KOPT-K1 (cell line): ENCODE data around the gene RSRC2.
"Not testable (repeated sequence)": the region's sequence is repeated elsewhere in the genome, so short reads cannot be mapped to it uniquely, and the experiment has no call there.

ENCODE experiments used
- H3K27ac ChIP-seq: fragments of 200-600 bp; sonication (generic); 2 replicates; pipeline ENCODE4 v1.5.1; 2016; ENCODE audit warnings: antibody characterized with exemption, mild to moderate bottlenecking, low read depth, low read length; ENCODE audit not compliant: poor library complexity, severe bottlenecking
- H3K36me3 ChIP-seq: fragments of 200-600 bp; sonication (generic); 2 replicates; pipeline ENCODE4 v1.5.1; 2017; ENCODE audit warnings: antibody characterized with exemption, mild to moderate bottlenecking, low read length, moderate library complexity; ENCODE audit not compliant: insufficient read depth
- H3K9me3 ChIP-seq: fragments of 200-600 bp; sonication (generic); 2 replicates; pipeline ENCODE4 v1.5.1; 2017; ENCODE audit warnings: antibody characterized with exemption, low read length, mild to moderate bottlenecking; ENCODE audit not compliant: insufficient read depth, poor library complexity, severe bottlenecking

The RSRC2 gene

GRCh38 chr12:122528582-122528981 lies 1.8 kb upstream of the RSRC2 start:
- H3K36me3 ChIP-seq: peaks cover 74% of the 10 kb centered on the region
- no peaks in the 10 kb centered on the region for H3K9me3 ChIP-seq
- peak overlapping the region; percentile 95 for H3K27ac ChIP-seq

- Histone ChIP-seq H3K36me3 (peaks cover 74% of the 10 kb centered on the region), H3K27ac (peak overlapping the region; percentile 95), H3K9me3 (no peaks in the 10 kb centered on the region)
These were observed 775 bp upstream of the RSRC2 start for GRCh38 chr12:122527478-122527944.

- Histone ChIP-seq H3K36me3 (peaks cover 74% of the 10 kb centered on the region), H3K9me3 (no peaks in the 10 kb centered on the region), H3K27ac (peak overlapping the region; percentile 8)
These were observed 2.7 kb downstream of the RSRC2 start for GRCh38 chr12:122523846-122524718.

- H3K9me3 ChIP-seq: no peaks in the 10 kb centered on the region
- H3K27ac ChIP-seq: no peak overlapping the region
- peaks cover 74% of the 10 kb centered on the region for H3K36me3 ChIP-seq
These were observed 3.5 kb downstream of the RSRC2 start for GRCh38 chr12:122523280-122523679.

GRCh38 chr12:122520676-122521075 lies 6.1 kb downstream of the RSRC2 start:
- H3K36me3 ChIP-seq: peaks cover 98% of the 10 kb centered on the region
- H3K9me3 ChIP-seq: no peaks in the 10 kb centered on the region
- no peak overlapping the region for H3K27ac ChIP-seq

GRCh38 chr12:122519418-122519817 lies 7.3 kb downstream of the RSRC2 start:
- Histone ChIP-seq H3K36me3 (peaks cover 100% of the 10 kb centered on the region), H3K27ac (no peak overlapping the region), H3K9me3 (no peaks in the 10 kb centered on the region)

- Histone ChIP-seq H3K27ac (no peak overlapping the region), H3K36me3 (peaks cover 100% of the 10 kb centered on the region)
These were observed 7.8 kb downstream of the RSRC2 start for GRCh38 chr12:122518908-122519307.

GRCh38 chr12:122517877-122518276 lies 8.9 kb downstream of the RSRC2 start:
- Histone ChIP-seq H3K9me3 (no peaks in the 10 kb centered on the region), H3K27ac (no peak overlapping the region), H3K36me3 (peaks cover 100% of the 10 kb centered on the region)

More at GRCh38 chr12:122518908-122519307, 7.8 kb downstream of the RSRC2 start:
- H3K9me3 ChIP-seq: no peaks in the 10 kb centered on the region

- peaks cover 100% of the 10 kb centered on the region for H3K36me3 ChIP-seq
- no peaks in the 10 kb centered on the region for H3K9me3 ChIP-seq
- H3K27ac ChIP-seq: no peak overlapping the region
These were observed 10.0 kb downstream of the RSRC2 start for GRCh38 chr12:122516544-122517361.

GRCh38 chr12:122515275-122515674 lies 11.5 kb downstream of the RSRC2 start:
- Histone ChIP-seq H3K27ac (no peak overlapping the region), H3K9me3 (no peaks in the 10 kb centered on the region), H3K36me3 (peaks cover 100% of the 10 kb centered on the region)

- no peaks in the 10 kb centered on the region for H3K9me3 ChIP-seq
- peaks cover 100% of the 10 kb centered on the region for H3K36me3 ChIP-seq
- no peak overlapping the region for H3K27ac ChIP-seq
These were observed 13.1 kb downstream of the RSRC2 start for GRCh38 chr12:122513660-122514059.

GRCh38 chr12:122513028-122513427 lies 13.7 kb downstream of the RSRC2 start:
- peaks cover 100% of the 10 kb centered on the region for H3K36me3 ChIP-seq
- not testable (repeated sequence) for H3K9me3 ChIP-seq, H3K27ac ChIP-seq

GRCh38 chr12:122508163-122508562 lies 18.6 kb downstream of the RSRC2 start:
- Histone ChIP-seq H3K9me3 (no peaks in the 10 kb centered on the region), H3K27ac (no peak overlapping the region)

GRCh38 chr12:122506393-122506938 lies 20.3 kb downstream of the RSRC2 start:
- no peak overlapping the region for H3K27ac ChIP-seq
- no peaks in the 10 kb centered on the region for H3K9me3 ChIP-seq
- peaks cover 89% of the 10 kb centered on the region for H3K36me3 ChIP-seq

More at GRCh38 chr12:122508163-122508562, 18.6 kb downstream of the RSRC2 start:
- H3K36me3 ChIP-seq: peaks cover 100% of the 10 kb centered on the region
